GM12892 (cell line): ENCODE data around the gene LRFN4. TPM values are rescaled to one million over a fixed set of nuclear protein-coding genes. Genes with fewer than 3 reads are reported as not detected.
"Not testable (repeated sequence)": the region's sequence is repeated elsewhere in the genome, so short reads cannot be mapped to it uniquely, and the experiment has no call there.

Experiments
- DNase-seq: peaks from one replicate; pipeline ENCODE4 v3.0.0; 2011; ENCODE audit not compliant: insufficient read length
- FAIRE-seq: peaks from 2 replicates; lab custom pipeline; 2011; peaks lifted over from hg19 to GRCh38; lab: Jason Lieb, UNC
- POLR2A ChIP-seq: IDR thresholded peaks from 2 replicates; pipeline ENCODE4 v1.6.1; 2011; ENCODE audit warnings: low read depth, low read length, control low read depth
- POLR2AphosphoS5 ChIP-seq: IDR thresholded peaks from 2 replicates; pipeline ENCODE4 v1.6.1; 2011; ENCODE audit warnings: low read depth, low read length, control low read depth
- TAF1 ChIP-seq: IDR thresholded peaks from 2 replicates; pipeline ENCODE4 v1.6.1; 2011; ENCODE audit warnings: low read depth, mild to moderate bottlenecking, control low read depth, low read length, borderline replicate concordance
- polyA plus RNA-seq: library from polyadenylated mRNA; unstranded; fragments of >200 nt; gene quantifications from one replicate; pipeline ENCODE4 v1.2.1, GENCODE V29; 2012; ENCODE audit warnings: missing spikeins, inconsistent platforms; ENCODE audit not compliant: missing spikeins

Gene LRFN4
- polyA plus RNA-seq = 2.0 TPM

DNA sequence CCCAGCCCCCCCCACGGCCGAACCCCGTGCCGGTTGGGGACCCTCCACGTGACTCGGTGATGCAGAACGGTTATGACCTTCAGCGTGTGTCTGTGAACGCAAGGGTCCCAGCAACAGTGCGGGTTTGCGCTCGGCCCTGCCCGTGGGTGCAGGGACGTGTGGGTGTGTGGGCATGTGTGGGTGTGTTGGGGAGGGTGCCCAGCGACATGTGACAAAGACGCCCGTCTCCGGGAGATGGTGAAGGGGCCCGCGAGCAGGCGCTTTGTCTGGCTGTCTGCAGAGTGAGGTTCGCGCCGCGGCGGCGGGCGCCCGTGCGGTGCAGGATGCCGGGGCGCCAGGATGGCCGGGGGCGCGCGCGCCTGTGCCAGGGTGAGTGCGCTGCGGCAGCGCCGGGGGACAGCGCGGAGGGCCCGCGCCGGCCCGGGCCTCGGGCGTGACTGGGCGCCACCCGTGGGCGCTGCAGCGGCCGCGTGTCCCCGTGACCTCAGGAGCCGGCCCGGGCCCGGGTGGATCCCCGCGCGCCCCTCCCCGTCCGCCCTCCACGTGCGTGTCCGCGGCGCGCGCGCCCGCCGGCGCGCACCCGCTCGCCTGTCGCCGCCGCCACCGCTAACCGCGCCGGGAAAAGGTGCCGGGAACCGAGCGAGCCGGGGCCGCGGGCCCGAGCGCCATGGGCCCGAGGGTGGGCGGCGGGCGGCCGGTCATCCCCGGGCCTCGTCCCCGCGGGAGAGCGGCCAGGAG, at the start of gene LRFN4:
Gene LRFN4 (plus strand): TSS at position 569 of the 738 bp plus-strand sequence. CDS start 681 bp downstream, outside the sequence.
- TF ChIP-seq POLR2A (no peak), TAF1 (no peak), POLR2AphosphoS5 (no peak)
- DNase-seq (peak; percentile 78), FAIRE-seq (no peak)

DNA sequence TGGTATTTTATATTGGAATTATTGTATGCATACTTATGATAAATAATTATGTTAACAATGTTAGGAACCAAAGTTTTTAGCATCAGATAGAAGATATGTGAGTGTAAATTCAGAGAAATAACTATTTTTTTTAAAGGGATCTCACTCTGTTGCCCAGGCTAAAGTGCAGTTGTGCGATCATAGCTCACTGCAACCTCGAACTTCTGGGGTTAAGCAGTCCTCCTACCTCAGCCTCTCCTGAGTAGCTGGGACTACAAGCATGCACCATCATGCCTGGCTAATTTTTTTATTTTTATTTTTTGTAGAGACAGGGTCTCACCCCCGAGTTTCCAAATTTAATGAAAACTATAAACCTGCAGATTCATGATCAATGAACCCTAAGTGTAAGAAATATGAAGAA, 47.3 kb upstream of the LRFN4 start:
- no peak for FAIRE-seq
- TF ChIP-seq TAF1 = no peak
- TF ChIP-seq POLR2A = no peak

DNA sequence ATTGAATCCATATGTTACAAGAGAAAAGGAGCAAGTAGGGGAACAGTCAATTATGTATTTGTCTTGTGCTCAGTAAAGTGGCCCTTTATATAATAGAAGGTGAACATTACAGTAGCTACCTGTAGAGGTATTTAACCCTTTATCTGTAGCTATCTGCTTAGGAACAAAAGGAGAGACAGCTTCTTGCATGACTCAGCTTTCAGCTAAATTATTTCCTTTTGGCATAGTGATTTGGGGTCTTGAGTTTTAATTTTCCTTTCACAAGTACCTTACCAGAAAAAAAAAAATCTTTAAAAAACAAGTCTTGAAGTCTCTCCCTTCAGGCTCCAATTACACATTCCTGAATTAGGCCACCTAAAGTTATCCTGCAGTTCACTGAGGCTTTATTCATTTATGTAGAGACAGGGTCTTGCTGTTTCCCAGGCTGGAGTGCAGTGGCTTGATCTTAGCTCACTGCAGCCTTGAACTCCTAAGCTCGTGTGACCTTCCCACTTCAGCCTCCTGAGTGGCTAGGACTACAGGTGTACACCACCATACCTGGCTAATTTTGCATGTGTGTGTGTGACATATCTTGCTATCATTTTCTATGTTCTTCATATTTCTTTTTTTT, 46.2 kb upstream of the LRFN4 start:
- no peak for TF ChIP-seq POLR2AphosphoS5
- no peak for TF ChIP-seq POLR2A
- TF ChIP-seq TAF1 = no peak
- FAIRE-seq (no peak), DNase-seq (no peak)

More for the DNA sequence above, 47.3 kb upstream of the LRFN4 start:
- no peak for DNase-seq

DNA sequence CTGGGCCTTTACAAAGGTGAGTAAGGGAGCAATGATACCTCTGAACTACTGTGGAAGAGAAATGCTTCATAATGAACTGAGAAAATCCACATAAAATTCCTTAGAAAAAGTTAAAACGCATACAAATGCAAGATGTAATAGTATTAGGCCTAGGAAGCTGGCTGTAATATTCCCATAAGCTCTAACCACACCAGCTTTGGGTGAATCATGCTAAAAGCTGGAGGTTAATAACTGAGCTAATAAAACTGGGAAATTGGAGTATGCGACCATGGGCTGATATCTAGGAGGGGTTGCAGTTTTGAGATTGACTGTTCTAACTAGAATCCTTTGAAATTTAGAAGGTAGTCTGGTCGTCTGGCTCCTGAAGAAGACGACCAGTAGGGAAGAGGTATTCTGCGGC, 42.2 kb upstream of the LRFN4 start:
- FAIRE-seq = no peak
- no peak for DNase-seq
- TF ChIP-seq TAF1 (no peak), POLR2A (no peak), POLR2AphosphoS5 (no peak)

DNA sequence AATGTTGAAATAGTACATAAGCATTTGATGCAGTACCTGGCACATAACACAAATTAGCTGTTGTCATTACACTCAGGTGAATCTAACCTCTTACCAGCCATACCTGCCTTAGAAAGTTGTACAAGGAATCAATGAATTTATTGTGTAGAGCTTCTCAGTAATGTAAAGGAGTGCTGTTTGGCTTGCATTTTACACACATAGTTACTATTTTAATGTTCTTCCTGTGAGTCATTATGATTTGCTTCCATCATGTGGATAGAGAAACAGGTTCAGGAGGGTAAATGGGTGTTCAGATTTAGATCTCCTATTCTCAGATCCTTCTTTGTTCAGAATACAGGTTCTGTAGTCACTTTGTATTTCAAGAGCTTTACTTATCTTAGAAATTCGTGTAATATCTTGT, 41.2 kb upstream of the LRFN4 start:
- no peak for TF ChIP-seq POLR2A
- TF ChIP-seq POLR2AphosphoS5 = no peak
- TF ChIP-seq TAF1 = no peak
- no peak for DNase-seq
- FAIRE-seq = no peak

DNA sequence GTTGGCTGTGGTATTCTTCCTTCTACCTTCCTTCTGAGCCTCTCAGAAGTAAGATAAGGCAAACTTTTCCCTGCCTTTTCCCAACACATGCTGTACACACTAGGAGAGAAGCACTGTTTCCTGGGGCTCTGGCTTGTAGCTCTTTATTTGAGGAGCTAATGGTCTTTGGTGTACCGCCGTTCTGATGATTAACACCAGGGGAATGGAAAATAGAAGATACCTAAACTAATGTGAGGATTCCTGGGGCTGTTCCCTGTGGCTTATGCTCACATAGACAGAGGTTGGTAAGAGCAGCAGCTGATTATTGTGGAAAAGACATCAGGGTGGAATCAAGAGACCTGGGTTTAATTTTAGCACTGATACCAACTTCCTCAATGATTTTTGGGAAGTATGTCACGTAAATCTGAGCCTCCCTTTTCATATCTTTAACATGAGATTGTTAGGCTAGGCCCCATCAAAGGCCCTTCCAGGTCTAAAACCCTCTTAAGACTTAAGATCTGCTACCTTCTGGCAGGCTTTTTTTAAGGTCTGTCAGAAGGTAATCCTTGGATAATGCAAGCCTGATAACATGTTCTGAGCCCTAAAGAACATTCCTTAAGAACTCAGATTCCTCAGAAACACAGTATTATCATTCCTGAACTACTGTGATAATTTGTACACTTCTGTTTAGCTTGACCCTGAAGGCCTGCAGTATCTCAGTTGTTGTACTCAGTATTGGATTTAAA, 38.5 kb upstream of the LRFN4 start:
- no peak for FAIRE-seq
- no peak for DNase-seq
- TF ChIP-seq POLR2A (no peak), POLR2AphosphoS5 (no peak), TAF1 (no peak)

DNA sequence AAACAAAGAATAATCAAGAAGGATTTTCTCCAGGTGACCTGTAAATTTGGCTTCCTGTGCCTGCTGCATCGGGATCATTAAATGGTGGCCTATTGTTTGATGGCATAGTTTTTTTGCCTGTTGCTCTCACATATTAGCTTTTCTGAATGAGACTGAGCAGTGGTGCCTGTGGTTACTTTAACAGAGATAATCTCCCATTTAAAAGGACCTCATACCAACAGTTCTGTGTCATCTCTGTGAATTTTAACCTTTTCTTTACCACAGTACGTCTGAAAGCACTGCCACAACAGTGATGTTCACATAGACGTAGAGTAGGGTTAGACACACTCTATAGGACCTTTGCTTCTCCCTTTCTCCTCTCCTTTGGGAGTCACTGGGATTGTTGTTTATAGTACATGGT, 36.5 kb upstream of the LRFN4 start:
- no peak for TF ChIP-seq TAF1
- TF ChIP-seq POLR2AphosphoS5 = no peak
- TF ChIP-seq POLR2A = no peak
- DNase-seq (no peak), FAIRE-seq (no peak)

DNA sequence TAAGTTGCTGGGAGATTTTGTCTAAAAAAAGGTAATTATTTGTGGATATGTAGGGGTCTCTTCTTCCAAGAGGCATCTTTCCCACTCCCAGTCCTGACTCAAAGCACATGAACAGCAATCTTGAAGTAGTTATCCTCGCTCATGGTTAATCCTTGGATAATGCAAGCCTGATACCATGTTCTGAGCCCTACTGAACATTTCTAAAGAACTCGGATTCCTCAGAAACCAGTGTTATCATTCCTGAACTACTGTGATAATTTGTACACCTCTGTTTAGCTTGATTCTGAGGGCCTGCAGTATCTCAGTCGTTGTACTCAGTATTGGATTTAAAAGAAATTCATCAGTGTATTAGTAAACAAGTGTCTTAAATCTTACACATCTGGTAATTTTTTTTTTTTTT, 36.0 kb upstream of the LRFN4 start:
- DNase-seq = no peak
- no peak for FAIRE-seq

DNA sequence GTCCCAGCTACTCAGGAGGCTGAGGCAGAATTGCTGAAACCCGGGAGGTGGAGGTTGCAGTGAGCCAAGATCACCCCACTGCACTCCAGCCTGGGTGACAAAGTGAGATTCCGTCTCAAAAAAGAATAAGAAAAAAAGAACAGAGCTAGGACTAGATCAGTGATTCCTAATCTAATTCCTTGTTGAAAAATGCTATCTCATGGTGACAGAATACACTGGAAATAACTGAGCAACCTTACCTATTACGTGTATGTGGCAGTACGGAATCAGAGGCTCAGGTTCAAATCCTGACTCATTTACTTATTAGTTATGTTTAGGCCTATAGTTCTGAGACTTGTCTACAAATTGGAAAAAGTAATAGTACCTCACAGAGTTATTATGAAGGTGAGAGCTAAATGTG, 33.2 kb upstream of the LRFN4 start:
- FAIRE-seq (no peak), DNase-seq (no peak)
- TF ChIP-seq POLR2A (no peak), POLR2AphosphoS5 (no peak), TAF1 (no peak)

More for the DNA sequence above, 36.0 kb upstream of the LRFN4 start:
- TF ChIP-seq POLR2A (no peak), POLR2AphosphoS5 (no peak), TAF1 (no peak)

DNA sequence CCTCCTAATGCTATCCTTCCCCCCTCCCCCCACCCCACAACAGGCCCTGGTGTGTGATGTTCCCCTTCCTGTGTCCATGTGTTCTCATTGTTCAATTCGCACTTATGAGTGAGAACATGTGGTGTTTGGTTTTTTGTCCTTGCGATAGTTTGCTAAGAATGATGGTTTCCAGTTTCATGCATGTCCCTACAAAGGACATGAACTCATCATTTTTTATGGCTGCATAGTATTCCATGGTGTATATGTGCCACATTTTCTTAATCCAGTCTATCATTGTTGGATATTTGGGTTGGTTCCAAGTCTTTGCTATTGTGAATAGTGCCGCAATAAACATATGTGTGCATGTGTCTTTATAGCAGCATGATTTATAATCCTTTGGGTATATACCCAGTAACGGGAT, 32.3 kb upstream of the LRFN4 start:
- DNase-seq, FAIRE-seq: not testable (repeated sequence)

DNA sequence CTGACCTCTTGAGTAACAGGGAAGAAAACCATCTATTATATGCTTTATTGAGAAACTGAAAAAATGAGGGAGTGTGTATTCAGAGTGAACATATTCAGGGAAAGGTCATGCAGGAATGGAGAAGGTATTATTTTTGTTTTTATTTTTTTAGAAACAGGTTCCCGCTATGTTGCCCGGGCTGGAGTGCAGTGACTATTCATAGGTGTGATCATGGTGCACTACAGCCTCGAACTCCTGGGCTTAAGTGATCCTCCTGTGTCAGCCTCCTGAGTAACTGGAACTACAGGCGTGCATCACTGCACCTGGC, 22.4 kb upstream of the LRFN4 start:
- DNase-seq (no peak), FAIRE-seq (no peak)
- TF ChIP-seq POLR2AphosphoS5 (no peak), TAF1 (no peak), POLR2A (no peak)

DNA sequence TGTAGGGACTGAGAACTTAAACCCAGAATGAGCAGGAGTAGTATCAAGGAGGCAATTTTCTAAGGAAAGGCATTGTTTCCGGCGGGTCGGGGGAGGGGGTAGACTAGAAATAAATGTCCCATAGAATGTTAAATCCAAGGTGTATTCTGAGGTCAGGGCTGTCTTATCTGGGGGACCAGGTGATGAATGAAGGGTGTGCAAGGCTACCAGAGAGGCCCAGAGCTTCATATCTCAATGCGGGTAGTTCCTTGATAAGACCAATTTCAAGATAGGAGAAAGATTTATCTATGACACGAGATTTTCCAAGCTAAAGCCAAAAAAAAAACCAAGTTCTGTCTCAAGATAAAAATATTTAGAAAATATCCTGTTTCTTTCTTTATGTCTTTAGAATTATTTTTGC, 21.9 kb upstream of the LRFN4 start:
- TF ChIP-seq POLR2AphosphoS5 (no peak), TAF1 (no peak), POLR2A (no peak)

More for the DNA sequence above, 21.9 kb upstream of the LRFN4 start:
- DNase-seq (no peak), FAIRE-seq (no peak)
